B cell (primary cell): ENCODE data around the gene ATOSA. TPM values are rescaled to one million over a fixed set of nuclear protein-coding genes. Genes with fewer than 3 reads are reported as not detected.

Experiments used
- ATAC-seq: fragments of 200-7000 bp; cut with Tn5 transposase; one replicate; pipeline ENCODE4 v1.10.0; 2021; ENCODE audit warnings: low read depth, mild to moderate bottlenecking, moderate number of reproducible peaks, moderate library complexity
- CTCF ChIA-PET: fragments of 350-600 bp; sonication (Branson Sonifier 250); formaldehyde crosslinking; loops from one replicate; lab custom pipeline; 2021; ENCODE audit warnings: antibody characterized with exemption, inconsistent platforms; lab: Charles Lee
- POLR2A ChIA-PET: fragments of 350-600 bp; sonication (Branson Sonifier 250); formaldehyde crosslinking; loops from one replicate; lab custom pipeline; 2021; ENCODE audit warnings: antibody characterized with exemption; lab: Charles Lee
- DNase-seq: peaks from one replicate; pipeline ENCODE4 v3.0.0; 2013
- H2AFZ ChIP-seq: 2 replicates; pipeline ENCODE4 v1.6.1; 2012; ENCODE audit warnings: mild to moderate bottlenecking, low read depth, low read length; ENCODE audit not compliant: insufficient read depth, poor library complexity, severe bottlenecking
- H3K27ac ChIP-seq, 2 donors: 1 replicate in 1 of 2; 2 replicates in 1 of 2; pipeline ENCODE4 v1.5.1; 2012 to 2013; ENCODE audit warnings: low read length in 2 of 2, mild to moderate bottlenecking in 2 of 2, moderate library complexity in 1 of 2
- H3K27me3 ChIP-seq, 4 experiments: fragments of 200-600 bp in 1 of 4; sonication (generic) in 1 of 4; replicated peaks in 1 of 4; 1 replicate in 2 of 4; 2 replicates in 2 of 4; pipeline versions ENCODE4 v1.6.1 to v1.7.0; 2013 to 2016; ENCODE audit warnings: low read length in 3 of 4, mild to moderate bottlenecking in 2 of 4, mixed read lengths in 1 of 4, moderate library complexity in 1 of 4; ENCODE audit not compliant: insufficient read depth in 4 of 4, control insufficient read depth in 3 of 4; ENCODE audit errors: control extremely low read depth in 1 of 4
- H3K36me3 ChIP-seq, 2 experiments: replicated peaks in 1 of 2; 1 replicate in 1 of 2; 2 replicates in 1 of 2; pipeline versions ENCODE4 v1.6.1 to v1.7.1; 2013; ENCODE audit warnings: low read length in 1 of 2; ENCODE audit not compliant: insufficient read depth in 2 of 2, control insufficient read depth in 1 of 2; ENCODE audit errors: control extremely low read depth in 1 of 2, extremely low read depth in 1 of 2
- H3K4me1 ChIP-seq, 2 donors: fragments of 200-600 bp in 1 of 2; sonication (generic) in 1 of 2; 1 replicate in 1 of 2; 2 replicates in 1 of 2; pipeline versions ENCODE4 v1.5.1 to v1.6.1; 2013 to 2017; ENCODE audit warnings: low read length in 2 of 2; ENCODE audit not compliant: control insufficient read depth in 2 of 2, insufficient read depth in 2 of 2
- H3K4me2 ChIP-seq: replicated peaks from 2 replicates; pipeline ENCODE3; 2012; ENCODE audit warnings: mild to moderate bottlenecking, low read depth, low read length; ENCODE audit not compliant: poor library complexity, severe bottlenecking
- H3K4me3 ChIP-seq, 5 experiments: fragments of 200-600 bp in 1 of 5; sonication (generic) in 1 of 5; 1 replicate in 3 of 5; 2 replicates in 2 of 5; pipeline versions ENCODE4 v1.5.1 to v1.7.0; 2011 to 2016; ENCODE audit warnings: low read length in 4 of 5, mild to moderate bottlenecking in 4 of 5, low read depth in 2 of 5, control low read depth in 1 of 5, moderate library complexity in 1 of 5; ENCODE audit not compliant: insufficient read depth in 1 of 5; ENCODE audit errors: control extremely low read depth in 1 of 5, extremely low read depth in 1 of 5
- H3K79me2 ChIP-seq: fragments of 200-600 bp; sonication (generic); one replicate; pipeline ENCODE4 v1.6.0; 2016; ENCODE audit warnings: low read length; ENCODE audit not compliant: control insufficient read depth, insufficient read depth
- H3K9ac ChIP-seq: fragments of 200-600 bp; sonication (generic); 2 replicates; pipeline ENCODE4 v1.6.1; 2017; ENCODE audit warnings: mild to moderate bottlenecking, low read length, moderate library complexity
- H3K9me3 ChIP-seq, 3 donors: one replicate each; pipeline versions ENCODE4 v1.6.1 to v1.7.1; 2013; ENCODE audit warnings: low read length in 2 of 3; ENCODE audit not compliant: control insufficient read depth in 2 of 3, insufficient read depth in 1 of 3; ENCODE audit errors: control extremely low read depth in 1 of 3
- H4K20me1 ChIP-seq: 2 replicates; pipeline ENCODE4 v1.6.0; 2012; ENCODE audit warnings: mild to moderate bottlenecking, low read length; ENCODE audit not compliant: insufficient read depth, control insufficient read depth, poor library complexity, severe bottlenecking
- H3K27ac Mint-ChIP-seq: one replicate; pipeline ENCODE4 v1.8.0; 2021; ENCODE audit warnings: mixed read lengths
- H3K27me3 Mint-ChIP-seq: one replicate; pipeline ENCODE4 v1.8.0; 2021; ENCODE audit warnings: mixed read lengths
- H3K4me1 Mint-ChIP-seq: one replicate; pipeline ENCODE4 v1.8.0; 2021; ENCODE audit warnings: mixed read lengths
- H3K4me3 Mint-ChIP-seq: one replicate; pipeline ENCODE4 v1.8.0; 2021; ENCODE audit warnings: mixed read lengths
- H3K9me3 Mint-ChIP-seq: one replicate; pipeline ENCODE4 v1.8.0; 2022; ENCODE audit warnings: mixed read lengths; ENCODE audit not compliant: insufficient read depth
- EZH2 ChIP-seq: IDR thresholded peaks from 2 replicates; pipeline ENCODE4 v1.6.1; 2012; ENCODE audit warnings: borderline replicate concordance, low read depth, mild to moderate bottlenecking, moderate library complexity, low read length; ENCODE audit not compliant: insufficient read depth, poor library complexity, severe bottlenecking
- WGBS: methylation state at CpG from one replicate; pipeline ENCODE4 v1.1.5; 2013; ENCODE audit warnings: missing lambda C conversion rate; ENCODE audit not compliant: insufficient coverage; 5-methylcytosine and 5-hydroxymethylcytosine counted together
- intact Hi-C: fragments of 100-400 bp; cut with micrococcal nuclease; formaldehyde crosslinking; loops from one replicate; pipeline ENCODE4 v1.10.0; 2022
- polyA plus RNA-seq: library from polyadenylated mRNA; depleted of rRNA; stranded (reverse); fragments of >200 nt; gene quantifications from 2 replicates; pipeline ENCODE4 v1.2.3, GENCODE V29; 2012
- total RNA-seq, 2 donors: library from RNA; stranded (reverse); fragments of 120-200 nt in 1 of 2; gene quantifications; 1 replicate in 1 of 2; 2 replicates in 1 of 2; pipeline versions ENCODE4 v1.2.3 to v1.2.4, GENCODE V29; 2013 to 2022
- TF ChIP-seq, protein P1 (sequence below): fragments of 200-600 bp; IDR thresholded peaks from one replicate; pipeline ENCODE4 v1.8.0; 2022; ENCODE audit warnings: antibody characterized with exemption, mild to moderate bottlenecking

ATOSA gene
- total and polyA plus RNA-seq, 2 donors (not counting 1 experiment from before 2014, with no cell fraction given), result 73.4 to 198 TPM

DNA sequence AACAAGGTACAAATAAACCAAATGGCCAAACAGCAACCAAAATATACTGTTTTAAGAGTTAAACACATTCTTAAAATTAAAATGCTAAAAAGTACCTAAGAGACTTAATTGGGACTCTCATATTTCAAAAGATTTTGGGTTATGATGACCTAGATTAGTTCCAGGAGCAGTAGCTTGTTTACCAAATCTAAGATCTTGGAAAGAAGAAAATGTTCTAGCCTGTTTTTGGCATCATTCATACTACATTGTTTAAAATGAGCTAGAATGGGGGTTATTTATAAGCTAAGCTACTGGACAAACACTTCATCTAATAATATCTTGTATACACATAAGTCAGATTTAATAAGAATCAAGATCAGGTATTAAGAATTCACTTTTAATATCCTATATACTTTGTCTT, 22.8 kb downstream of the ATOSA start:
- ChIA-PET POLR2A (no interaction called here), CTCF (interaction anchor here (0.9 to 3.3 kb wide), 3 partner anchors 16 to 78 kb away, joined by 3 to 16 read pairs (median 4); no protein-coding TSS in a partner anchor)
- peaks cover 28% of the 10 kb centered on the region for H3K4me1 Mint-ChIP-seq
- no peak overlapping the region for H3K4me3 Mint-ChIP-seq
- DNase-seq (no peak), ATAC-seq (no peak)
- H3K4me1 ChIP-seq, result peaks cover 0 to 4% of the 10 kb centered on the region in 2 donors
- H3K9me3 ChIP-seq, result no peaks in the 10 kb centered on the region
- H2AFZ ChIP-seq, result no peak overlapping the region
- TF ChIP-seq, protein P1, sequence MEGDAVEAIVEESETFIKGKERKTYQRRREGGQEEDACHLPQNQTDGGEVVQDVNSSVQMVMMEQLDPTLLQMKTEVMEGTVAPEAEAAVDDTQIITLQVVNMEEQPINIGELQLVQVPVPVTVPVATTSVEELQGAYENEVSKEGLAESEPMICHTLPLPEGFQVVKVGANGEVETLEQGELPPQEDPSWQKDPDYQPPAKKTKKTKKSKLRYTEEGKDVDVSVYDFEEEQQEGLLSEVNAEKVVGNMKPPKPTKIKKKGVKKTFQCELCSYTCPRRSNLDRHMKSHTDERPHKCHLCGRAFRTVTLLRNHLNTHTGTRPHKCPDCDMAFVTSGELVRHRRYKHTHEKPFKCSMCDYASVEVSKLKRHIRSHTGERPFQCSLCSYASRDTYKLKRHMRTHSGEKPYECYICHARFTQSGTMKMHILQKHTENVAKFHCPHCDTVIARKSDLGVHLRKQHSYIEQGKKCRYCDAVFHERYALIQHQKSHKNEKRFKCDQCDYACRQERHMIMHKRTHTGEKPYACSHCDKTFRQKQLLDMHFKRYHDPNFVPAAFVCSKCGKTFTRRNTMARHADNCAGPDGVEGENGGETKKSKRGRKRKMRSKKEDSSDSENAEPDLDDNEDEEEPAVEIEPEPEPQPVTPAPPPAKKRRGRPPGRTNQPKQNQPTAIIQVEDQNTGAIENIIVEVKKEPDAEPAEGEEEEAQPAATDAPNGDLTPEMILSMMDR, result no peak
- no peak for TF ChIP-seq EZH2
- H3K4me3 ChIP-seq, result no peak overlapping the region
- no peak overlapping the region for H3K9ac ChIP-seq
- H3K4me2 ChIP-seq, result no peak overlapping the region
- no peaks in the 10 kb centered on the region for H3K27me3 Mint-ChIP-seq
- peaks cover 26 to 92% of the 10 kb centered on the region in 2 experiments for H3K36me3 ChIP-seq
- intact Hi-C loops, result no loop called here
- no peak overlapping the region for H3K27ac ChIP-seq
- H3K79me2 ChIP-seq, result peaks cover 46% of the 10 kb centered on the region
- no peaks in the 10 kb centered on the region for H3K9me3 Mint-ChIP-seq
- no peaks in the 10 kb centered on the region for H3K27me3 ChIP-seq
- H4K20me1 ChIP-seq, result peaks cover 30% of the 10 kb centered on the region
- H3K27ac Mint-ChIP-seq, result no peak overlapping the region

DNA sequence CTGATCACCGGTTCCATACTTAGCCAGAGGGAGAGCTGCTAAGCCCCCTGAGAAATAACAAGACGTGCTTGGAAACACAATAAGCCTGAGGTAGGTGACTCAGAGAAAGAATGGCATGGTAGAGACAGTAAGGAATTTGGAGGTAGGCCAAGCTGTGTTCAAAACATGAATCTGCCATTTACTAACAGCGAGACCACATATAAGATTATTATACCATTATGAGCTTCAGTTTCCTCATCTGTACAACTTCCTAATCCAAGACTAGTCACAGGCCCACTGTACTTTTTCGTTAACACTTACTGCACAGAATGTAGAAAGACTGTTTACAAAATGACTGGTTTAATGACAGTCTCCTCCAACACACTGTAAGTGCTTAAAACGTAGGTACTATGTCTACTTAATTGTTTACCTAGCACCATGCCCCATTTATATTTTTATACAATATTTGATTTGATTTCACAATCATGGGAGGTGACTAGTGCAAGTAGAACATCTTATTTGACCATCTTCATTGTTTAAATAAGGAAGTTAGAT, 25.7 kb downstream of the ATOSA start:
- 100% methylated on average over 2 of the region's 5 CpGs for WGBS
- no peak overlapping the region for H3K9ac ChIP-seq
- peaks cover 32% of the 10 kb centered on the region for H3K79me2 ChIP-seq
- peaks cover 20 to 86% of the 10 kb centered on the region in 2 experiments for H3K36me3 ChIP-seq
- H3K9me3 ChIP-seq, result no peaks in the 10 kb centered on the region
- H3K4me1 ChIP-seq, result peaks cover 0 to 4% of the 10 kb centered on the region in 2 donors
- TF ChIP-seq, protein P1, result no peak
- no peak for TF ChIP-seq EZH2
- Mint-ChIP-seq H3K27me3 (no peaks in the 10 kb centered on the region), H3K9me3 (no peaks in the 10 kb centered on the region), H3K4me3 (no peak overlapping the region), H3K4me1 (peaks cover 24% of the 10 kb centered on the region), H3K27ac (peak overlapping the region; percentile 10)
- no peak overlapping the region for H3K4me3 ChIP-seq
- no peak overlapping the region for H3K4me2 ChIP-seq
- intact Hi-C loops, result loop anchor here (2.0 kb wide), 1 partner anchor 25 kb away; the partner anchor contains the start of gene ATOSA
- H3K27ac ChIP-seq, result no peak overlapping the region
- peaks cover 12% of the 10 kb centered on the region for H4K20me1 ChIP-seq
- POLR2A ChIA-PET, result no interaction called here
- no peaks in the 10 kb centered on the region for H3K27me3 ChIP-seq
- CTCF ChIA-PET, result interaction anchor here (3.4 kb wide), 1 partner anchor 81 kb away, joined by 23 read pairs; no protein-coding TSS in a partner anchor
- DNase-seq, result no peak
- H2AFZ ChIP-seq, result no peak overlapping the region
- ATAC-seq, result no peak
